CD4-positive, alpha-beta T cell treated with Interleukin-17A for 4 hours (primary cell): ENCODE measurements around the gene ZNF174.

ENCODE experiments used
- DNase-seq: peaks from one replicate; pipeline ENCODE4 v3.0.0-alpha.2; 2020; ENCODE audit warnings: mixed read lengths

ZNF174 gene

DNA sequence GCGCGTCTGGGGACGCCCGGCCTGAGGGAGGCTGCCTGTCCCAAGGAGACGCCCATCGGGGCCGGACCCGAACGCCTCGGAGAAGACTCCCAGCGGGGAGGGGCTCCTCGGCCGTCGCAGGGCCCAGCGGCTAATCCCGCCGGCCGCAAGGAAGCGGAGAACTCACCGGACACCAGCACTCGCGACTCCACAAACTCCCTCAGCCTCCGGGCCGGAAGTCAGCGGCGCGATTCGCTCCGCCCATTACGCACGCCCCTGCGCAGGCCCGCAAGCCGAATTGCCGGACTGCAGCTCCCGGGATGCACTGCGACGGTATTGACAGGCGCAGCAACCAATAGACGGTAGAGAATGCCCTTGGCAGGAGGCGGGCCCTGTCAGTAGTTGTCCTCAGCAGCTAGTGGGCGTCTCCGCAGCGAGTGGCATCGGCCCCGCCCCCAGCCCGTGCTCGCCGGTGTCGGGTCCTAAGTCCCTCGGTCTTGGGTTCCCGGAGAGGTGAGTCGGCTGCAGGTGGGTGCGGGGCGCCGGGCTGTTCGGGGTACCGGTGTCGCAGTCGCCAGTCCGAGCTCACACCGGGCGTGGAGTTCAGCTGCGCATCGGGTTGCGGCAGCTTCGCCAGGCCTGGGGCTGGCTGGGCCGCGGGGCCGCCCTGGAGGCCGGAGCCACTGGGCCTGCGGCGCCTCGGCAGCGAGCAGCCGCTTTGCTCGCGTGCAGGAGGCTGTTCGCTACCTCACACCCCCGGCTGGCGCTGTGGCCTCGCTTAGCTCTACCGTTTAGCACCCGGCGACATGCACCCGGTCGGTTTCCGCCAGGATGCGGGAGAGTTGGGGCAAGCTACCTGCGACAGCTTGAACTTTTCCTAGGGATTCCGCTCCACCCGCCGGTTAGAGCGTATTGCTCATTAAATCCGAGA is at the start of gene ZNF174, which contains the start of gene ZSCAN32:
TSS of gene ZNF174 (plus strand) at position 437 of the 910 bp plus-strand sequence. CDS start 790 bp downstream, outside the sequence.
TSS of gene ZSCAN32 (minus strand) at position 226 of the 910 bp plus-strand sequence. CDS start 3,447 bp downstream, outside the sequence.
- peak; percentile 98 for DNase-seq

DNA sequence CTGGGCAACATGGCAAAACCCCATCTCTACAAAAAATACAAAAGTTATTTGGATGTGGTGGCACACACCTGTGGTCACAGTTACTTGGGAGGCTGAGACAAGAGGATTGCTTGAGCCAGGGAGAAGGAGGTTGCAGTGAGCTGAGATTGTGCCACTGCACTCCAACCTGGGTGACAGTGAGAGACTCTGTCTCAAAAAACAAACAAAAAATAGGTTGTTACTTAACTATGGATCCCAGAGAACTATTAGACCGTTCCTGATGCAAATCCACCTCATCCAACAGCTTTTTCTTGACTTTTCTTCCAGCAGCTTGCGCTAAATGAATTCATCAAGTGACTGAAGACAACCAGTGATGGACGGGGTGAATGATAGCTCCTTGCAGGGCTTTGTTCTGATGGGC is 45.4 kb upstream of the ZNF174 start, which contains the start of gene OR2C1:
TSS of gene OR2C1 (plus strand) at position 301 of the 400 bp plus-strand sequence. CDS start at position 353, 52 bp downstream.
- DNase-seq, result no peak

DNA sequence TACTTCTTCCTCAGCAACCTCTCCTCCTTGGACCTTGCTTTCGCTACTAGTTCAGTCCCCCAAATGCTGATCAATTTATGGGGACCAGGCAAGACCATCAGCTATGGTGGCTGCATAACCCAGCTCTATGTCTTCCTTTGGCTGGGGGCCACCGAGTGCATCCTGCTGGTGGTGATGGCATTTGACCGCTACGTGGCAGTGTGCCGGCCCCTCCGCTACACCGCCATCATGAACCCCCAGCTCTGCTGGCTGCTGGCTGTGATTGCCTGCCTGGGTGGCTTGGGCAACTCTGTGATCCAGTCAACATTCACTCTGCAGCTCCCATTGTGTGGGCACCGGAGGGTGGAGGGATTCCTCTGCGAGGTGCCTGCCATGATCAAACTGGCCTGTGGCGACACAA is 44.9 kb upstream of the ZNF174 start:
- no peak for DNase-seq

DNA sequence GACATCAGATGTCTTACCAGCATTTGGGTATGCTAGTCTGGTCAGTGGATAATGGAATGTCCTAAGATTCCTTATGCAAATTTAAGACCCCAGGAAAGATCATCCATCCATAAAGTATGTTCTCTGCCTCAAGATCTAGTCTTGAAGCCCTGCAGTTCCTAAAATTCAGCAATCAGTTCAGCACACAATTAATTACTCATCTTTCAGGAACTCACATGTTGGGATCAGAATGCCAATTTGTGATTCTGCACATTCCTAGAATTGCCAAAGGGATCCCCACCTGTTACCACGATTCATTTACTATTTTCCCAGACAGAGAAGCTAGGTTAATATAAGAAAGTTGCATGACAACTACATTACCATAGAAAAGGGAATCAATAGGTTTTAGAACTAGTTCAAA is 42.1 kb upstream of the ZNF174 start:
- DNase-seq, result no peak

DNA sequence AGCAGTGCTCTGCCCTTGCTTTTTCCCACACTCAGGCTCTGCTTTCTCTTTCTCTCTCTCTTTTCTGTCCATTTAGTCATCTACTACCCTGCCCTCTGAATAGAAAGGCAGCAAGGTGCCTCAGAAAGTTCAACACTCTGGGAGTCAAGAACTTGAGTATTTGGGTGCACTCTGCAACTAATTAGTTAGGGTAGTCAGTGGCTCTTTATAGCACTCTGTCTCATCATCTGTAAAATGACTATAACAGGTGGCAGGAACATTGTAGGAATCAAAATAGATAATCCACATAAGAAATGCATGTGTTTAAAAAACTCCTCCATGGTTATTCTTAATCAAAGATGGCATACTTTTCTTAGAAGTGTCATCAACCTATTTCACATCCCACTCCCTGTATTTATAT is 38.1 kb upstream of the ZNF174 start:
- DNase-seq, result no peak

DNA sequence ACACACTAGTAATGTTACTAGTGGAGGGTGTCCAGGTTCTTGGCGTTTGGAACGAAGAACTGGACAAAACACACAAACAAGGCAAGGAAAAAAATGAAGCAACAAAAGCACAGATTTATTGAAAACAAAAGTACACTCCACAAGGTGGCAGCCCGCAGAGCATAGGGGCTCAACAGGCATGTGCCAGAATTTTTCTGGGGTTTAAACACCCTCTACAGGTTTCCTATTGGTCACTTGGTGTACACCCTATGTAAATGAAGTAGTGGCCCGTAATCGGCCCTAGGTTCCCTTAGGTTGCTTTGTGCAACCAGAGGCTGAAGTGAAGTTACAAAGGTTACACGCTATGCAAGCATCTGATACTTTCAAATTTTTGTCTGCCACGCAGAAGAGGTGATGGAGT is 37.2 kb upstream of the ZNF174 start:
- DNase-seq, result no peak

DNA sequence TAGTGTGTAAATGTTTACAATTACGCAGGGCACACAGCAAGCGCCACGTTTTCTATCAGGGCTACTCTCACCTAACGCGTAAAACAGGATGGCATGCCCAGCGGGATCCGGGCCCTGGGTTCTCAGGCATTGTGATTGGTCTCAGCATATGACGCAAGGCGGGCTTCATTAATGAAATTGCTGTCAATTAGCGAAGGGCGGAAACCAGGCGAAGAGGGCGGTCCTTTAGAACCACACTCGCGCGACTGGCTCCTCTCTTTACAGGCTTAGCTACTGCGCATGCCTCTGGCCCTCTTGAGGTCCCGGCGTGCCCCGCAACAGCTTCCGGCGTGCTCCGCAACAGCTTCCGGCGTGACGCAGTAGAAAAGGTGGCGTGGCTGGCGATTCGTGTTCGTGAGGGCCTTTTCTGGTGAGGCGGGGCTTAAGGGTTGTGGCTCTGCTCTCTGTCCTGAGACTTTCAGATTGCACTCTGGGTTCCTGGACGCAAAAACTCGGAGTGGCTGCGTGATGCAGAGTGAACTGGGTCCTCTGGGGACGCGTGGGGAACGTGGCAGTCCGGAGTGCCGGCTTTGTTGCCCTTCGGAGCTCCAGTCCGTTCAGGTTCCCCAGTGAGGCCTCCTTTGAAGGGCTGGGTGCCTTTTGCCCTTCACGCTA is 36.1 kb upstream of the ZNF174 start:
- peak; percentile 84 for DNase-seq

DNA sequence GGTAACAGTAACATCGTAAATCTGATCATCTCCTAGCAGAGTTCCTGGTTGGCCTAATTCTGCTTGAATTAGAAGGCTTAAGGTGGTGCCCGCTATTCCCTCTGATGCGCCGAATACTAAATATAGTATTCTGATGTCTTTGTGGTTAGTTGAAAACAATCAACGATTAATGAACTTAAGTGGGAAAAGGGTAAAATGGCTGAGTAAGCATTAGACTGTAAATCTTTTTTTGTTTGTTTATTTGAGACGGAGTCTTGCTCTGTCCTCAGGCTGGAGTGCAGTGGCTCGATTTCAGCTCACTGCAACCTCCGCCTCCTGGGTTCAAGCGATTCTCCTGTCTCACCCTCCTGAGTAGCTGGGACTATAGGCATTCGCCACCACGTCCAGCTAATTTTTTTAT is 31.9 kb upstream of the ZNF174 start:
- DNase-seq, result no peak

DNA sequence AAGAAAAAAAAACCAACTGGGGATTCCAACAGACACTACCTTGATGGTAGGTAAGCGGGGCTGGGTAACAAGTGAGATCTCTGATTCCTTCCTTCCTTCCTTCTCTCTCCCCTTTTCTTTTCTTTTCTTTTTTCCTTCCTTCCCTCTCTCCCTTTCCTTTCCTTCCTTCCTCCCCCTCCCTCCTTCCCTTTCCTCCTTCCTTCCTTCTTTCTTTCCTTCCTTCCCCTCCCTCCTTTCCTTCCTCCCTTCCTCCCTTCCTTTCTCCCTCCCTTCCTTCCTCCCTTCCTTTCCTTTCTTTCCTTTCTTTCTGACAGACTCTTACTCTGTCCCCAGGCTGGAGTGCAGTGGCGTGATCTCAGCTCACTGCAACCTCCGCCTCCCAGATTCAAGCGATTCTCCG is 25.3 kb upstream of the ZNF174 start:
- DNase-seq, result no peak

DNA sequence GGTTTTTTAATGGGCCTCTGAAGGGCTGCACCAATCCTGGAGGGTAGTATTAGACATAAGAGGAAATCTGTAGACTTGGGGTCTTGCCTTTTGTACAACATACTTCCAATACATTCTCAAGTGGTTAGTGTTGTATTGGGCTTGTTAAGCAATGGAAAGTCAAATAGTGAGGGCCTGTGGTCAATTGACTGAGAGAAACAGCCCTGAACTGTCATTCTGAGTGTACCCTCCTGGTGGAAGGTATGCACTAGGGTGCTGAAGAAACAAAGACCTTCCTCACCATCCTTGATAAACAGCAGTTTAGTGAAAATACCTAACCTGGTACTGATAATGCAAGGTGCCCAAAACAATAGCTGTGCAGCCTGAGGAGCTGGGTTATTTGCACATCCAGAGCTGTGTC is 23.1 kb upstream of the ZNF174 start:
- no peak for DNase-seq

DNA sequence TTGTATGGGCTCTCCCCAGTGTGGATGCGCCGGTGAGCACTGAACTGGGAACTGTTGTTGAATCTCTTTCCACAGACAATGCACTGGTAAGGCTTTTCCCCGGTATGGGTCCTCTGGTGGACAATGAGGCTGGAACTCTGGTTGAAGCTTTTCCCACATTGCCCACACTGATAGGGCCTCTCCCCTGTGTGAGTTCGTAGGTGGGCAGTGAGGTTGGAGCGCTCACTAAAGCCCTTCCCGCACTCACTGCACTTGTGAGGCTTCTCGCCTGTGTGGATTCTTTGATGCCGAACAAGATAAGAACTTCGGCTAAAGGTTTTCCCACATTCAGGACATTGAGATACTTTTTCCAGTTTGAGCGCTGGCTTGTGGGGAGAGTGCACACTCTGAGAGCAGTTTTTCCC is 18.0 kb upstream of the ZNF174 start:
- no peak for DNase-seq

DNA sequence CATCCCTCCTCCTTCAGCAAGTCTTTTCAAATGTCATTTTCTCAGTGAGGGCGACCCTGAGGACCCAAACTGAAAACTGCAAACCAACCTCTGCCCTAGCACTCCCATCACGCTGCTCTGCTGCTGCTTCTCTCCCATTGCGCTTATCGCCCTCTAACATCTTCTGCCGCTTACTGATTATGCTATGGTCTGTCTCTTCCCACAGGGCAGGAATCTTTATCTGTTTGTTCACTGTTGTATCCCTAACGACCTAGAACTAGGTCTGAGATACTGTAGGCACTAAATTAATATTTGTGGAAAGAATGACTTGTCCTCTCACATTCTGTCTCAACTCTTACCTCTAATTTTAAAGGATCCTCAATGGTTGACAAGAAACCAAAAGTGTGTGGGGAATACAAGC is 12.7 kb upstream of the ZNF174 start:
- DNase-seq, result no peak

DNA sequence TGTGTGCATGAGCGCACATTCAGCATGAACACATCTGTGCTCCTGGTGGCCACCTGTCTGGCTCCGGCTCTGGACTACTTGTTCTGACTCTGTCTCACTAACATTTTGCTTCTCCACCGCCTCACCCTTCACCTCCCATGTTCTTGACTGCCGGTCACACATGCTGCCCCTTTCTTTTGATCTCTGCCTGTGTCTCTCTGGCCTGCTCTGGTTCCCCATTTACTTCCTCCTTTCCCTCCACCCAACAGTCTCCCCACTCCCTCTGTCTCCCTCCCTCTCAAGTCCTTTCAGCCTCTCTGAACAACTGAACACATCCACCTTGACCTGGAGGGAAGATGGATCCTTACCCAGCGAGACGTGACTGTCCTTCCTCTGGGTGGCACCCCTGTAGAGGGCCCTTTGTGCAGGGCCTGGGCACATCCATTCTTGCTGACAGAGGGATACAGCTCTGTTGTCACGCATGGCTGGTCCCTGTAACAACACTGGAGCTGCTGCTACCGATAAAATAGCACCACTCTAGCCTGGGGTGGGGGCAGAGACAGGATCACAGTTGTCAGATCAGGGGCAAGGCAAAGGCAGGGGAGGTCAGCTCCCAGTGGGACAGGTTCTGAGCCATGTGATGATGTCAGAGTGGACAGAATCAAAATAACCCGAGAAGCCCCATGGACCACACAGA is 11.2 kb upstream of the ZNF174 start:
- no peak for DNase-seq

DNA sequence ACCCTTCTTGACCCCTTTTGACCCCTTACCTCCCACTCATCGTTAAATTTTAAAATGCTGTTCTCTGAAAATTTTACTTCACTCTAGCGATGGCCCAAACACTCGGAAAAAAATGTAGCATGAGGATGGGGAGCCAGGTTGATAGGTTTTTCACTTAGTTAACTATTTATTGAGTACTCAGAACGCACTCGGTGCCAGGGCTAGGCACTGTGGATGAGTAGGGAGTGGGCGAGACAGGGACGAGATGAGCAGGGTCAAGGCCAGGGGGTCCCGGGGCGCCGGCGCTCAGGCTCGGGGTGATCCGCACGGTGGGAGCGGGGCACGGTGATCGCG is 603 bp upstream of the ZNF174 start:
- DNase-seq, result no peak

DNA sequence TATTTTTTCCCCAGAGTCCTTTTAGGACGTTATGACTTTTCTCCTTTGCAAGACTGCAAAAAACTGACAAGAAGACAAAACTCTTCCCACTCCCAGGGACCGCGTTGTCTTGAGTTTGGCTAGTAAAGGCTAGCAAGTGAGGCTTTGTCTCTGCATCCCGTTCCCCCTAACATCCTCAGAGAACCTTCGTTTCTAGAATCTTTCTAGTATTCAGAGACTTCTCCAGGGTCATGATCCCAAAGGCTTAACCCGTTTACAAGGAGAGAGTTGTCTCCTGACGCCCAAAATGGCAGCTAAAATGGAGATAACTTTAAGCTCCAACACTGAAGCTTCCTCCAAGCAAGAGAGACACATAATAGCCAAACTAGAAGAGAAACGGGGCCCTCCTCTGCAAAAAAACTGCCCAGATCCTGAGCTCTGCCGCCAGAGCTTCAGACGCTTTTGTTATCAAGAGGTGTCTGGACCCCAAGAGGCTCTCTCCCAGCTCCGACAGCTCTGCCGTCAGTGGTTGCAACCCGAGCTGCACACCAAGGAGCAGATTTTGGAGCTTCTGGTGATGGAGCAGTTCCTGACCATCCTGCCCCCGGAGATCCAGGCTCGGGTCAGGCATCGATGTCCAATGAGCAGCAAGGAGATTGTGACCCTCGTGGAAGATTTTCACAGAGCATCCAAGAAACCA is 843 bp downstream of the ZNF174 start:
- DNase-seq, result no peak

DNA sequence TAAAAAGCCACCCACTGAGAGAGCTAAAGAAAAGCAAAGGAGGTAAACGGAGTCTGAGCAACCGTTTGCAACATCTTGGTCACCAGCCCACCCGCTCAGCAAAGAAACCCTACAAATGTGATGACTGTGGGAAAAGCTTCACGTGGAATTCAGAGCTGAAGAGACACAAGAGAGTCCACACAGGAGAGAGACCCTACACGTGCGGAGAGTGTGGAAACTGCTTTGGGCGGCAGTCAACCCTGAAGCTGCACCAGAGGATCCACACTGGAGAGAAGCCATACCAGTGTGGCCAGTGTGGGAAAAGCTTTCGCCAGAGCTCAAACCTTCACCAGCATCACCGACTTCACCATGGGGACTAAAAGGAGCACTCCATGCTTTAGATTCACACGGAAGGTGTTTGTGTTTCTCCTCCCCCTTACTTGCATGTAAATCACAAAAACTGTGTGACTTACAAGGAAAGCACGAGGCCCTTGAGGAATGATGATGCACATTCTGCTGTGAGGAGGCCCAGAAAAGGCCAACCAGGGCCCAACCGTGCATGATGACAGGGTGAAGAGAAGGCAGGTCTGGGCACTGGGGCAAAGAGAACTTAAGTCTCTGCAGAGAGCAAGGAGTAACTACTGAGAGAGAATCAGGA is 7.7 kb downstream of the ZNF174 start:
- DNase-seq, result no peak

DNA sequence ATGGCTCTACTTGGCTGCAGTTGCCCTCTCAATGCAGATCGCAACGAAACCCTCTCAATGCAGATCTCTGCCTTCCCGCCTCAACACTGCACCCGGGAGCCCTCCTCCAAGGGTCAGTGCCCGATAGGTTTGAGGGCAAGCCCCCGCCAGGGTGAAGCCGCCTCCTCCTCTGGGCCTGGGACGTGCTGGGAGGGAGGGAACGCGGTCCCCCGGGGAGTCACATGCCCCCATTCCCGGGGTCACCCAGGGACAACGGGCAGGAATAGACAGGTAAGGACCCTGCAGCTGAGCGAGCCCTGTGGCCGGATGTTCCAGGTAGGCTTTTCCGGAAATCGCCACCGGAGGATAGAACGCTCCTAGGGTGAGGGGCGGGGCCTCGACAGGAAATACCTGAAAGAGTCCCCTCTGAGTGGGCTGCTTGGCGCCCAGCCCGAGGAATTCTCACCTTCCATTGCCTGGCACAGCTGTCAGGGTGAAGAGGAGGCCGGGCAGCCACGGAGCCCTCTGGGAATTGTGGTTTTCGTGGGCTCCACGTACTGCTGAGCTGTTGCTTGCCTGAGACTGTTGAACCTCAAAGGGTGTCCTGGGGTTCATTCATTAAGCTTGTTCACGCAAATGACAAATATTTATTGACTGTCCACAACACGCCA is 12.8 kb downstream of the ZNF174 start:
- DNase-seq, result no peak

DNA sequence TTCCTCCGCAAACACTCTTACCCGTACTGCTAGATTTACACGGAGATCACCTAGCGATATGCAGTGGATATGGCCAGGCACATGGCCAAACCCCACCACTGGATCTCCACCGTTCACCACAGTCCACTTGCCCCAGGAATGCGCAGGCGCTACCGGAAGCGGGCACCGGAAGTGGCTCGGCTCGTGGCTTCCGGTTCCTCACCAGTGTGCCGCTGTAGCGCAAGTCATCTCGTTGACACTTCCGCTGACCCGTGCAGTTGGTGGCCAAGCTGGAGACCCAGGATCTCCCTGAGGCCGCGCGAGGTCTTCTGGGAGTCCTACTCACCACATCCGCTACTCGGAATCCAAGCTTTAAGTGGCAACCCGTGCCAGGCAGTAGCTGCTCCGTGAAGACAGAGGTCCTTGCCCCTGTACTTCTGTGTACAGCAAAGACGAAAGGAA is 30.8 kb downstream of the ZNF174 start:
- peak; percentile 41 for DNase-seq

DNA sequence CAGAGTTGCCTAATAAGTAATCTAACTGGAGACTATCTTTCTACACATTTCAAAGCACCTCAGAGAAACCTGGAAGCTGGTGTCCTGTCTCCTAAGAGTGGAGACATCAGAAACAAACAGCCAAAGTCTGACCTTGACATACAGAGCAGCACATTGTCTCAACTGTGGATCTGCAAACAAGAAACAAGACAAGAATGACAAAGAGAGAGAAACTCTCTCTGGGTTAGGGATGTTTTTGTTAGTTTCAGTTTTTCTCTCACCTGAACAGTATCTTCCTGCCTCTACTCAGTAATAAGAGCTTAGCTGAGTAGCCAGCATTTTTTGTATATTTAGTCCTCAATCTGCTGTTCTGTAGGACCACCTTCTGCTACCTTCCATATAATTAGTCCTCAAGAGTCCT is 33.4 kb downstream of the ZNF174 start:
- DNase-seq, result no peak

DNA sequence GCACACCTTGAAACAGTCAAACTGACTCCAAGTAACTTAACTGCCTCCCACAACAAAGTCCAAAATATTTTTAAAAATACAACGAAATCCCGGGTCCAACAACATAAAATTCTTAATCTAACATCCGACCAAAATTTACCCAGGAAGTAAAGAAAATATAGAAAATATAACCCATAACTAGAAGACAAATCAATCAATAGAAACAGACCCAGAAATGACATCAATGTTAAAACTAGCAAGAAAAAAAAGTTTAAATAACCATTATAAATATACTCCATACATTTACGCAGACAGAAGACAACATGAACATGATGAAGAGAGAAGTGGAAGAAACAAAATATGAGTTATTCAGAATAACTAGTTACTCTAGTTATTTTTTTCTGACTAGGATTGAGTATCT is 38.6 kb downstream of the ZNF174 start:
- no peak for DNase-seq

DNA sequence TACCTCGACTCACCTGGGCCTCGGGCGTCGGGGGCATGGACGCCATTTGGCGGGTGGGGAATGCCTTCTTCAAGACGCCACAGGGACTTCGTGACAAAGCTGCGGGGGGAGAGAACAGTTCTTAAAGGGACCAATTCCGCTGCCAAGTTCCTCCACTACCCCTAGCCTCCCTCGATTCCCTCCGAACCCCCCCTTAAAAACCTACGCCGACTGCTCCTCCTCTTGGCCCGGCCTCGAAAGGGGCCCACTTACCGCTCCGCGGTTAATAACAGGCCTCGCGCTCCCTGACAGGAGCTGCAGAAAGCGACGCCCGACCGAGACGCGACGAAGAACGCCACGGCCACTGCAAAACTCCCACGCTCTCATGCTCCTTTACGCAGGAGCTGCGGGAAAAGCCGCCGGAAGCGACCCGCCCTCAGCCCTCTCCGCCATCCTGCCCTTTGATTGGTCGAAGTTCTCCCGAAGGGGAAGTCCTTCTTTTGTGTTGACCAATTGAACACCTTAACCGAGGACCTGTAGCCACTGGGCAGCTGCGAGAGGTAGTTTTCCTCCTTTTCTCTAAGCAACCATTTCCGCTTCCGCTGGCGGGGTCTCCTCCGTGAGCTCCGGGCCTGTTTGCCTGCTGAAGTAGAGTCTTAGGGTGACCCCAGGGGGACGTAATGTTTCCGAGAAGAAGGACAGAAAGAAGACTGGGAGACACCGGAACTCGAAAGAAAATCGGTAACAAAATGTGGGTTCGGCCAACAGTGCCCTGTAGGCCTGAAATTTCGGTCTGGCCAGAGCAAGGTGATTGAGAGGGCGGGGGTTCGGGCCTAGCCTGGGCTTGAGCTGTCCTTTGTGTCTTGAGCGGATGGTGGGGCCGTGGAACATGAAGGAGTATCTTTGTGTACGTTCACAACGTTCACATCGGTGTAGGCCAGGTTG is 42.4 kb downstream of the ZNF174 start, which contains the start of the genes NAA60 and ZNF597:
TSS of gene NAA60 (plus strand) at position 573 of the 924 bp plus-strand sequence. CDS start 32,548 bp downstream, outside the sequence.
TSS of gene ZNF597 (minus strand) at position 397 of the 924 bp plus-strand sequence. CDS start at position 46, 351 bp downstream.
- peak; percentile 79 for DNase-seq
